TTC549 (cell line): ENCODE data around the gene FAM76B.

Source experiments
- FAIRE-seq: peaks from 2 replicates; lab custom pipeline; 2012; peaks lifted over from hg19 to GRCh38; lab: Jason Lieb, UNC

The FAM76B gene

DNA sequence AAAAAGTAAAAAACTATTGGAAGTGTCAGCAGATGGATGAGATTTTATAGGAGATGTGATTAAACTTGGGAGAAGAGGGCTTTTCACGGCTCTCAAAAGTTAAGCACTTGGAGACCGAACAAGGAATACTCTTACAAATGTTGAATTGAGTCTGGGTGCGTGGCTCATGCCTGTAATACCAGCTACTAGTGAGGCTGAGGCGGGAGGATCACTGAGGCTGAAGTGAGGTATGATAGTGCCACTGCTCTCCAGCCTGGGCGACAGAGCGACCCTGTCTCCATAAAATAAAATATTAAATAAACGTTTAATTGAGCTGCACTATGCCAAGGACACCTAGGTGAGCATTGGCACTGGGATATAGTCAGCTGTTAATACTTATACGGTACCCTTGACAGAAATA, 2.6 kb upstream of the FAM76B start:
- FAIRE-seq, result no peak

DNA sequence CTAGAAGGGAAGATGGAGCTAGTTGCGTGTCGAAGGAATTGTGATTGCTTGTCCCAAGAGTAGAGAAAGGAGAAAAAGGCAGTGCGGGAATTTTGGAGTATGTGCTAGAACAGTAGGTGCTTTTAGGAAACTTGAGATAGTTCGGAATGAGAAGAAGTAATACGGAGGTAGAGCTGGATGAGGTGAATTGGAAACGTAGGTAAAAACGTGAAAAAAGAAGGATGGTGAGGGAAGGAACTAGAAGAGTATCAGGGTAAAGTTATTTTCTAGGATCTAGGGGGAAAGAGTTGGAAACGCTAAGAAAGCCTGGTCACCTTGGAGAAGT, 2.1 kb upstream of the FAM76B start:
- FAIRE-seq, result no peak

DNA sequence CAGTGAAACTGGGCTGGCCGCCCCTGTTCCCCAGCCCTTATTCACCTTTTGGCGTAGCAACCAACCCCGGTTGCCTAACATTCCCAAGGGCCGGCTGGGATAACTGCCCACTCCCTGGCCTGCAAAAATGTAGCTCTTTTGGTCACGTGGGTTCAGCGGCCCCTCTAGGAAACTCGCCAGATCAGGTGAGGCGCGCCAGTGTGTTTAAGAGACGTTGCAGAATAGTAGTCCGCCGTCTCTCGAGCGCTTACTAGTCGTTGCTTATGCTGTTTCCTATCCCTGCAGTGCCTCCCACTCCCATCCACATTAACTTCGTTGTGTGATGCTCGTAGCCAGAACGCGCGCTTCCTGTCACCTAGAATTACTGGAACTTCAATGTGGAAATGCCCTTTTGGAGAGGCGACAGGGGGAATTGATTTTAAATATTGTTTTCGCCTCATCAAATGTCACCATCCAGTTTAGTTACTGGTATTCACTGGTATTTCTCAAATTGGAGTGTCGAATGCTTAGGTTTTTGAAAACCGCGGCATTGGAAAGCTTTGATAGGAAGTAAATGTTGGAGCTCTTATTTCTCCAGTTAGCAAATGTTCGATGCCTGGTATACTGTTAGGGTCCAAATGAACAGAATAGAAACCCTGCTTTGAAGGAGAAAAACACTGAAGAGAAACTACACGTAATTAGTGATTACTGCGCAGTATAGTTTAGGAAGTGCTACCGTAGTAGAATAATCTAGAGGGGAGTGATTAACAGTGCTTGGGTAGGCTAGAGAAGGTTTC, 1.5 kb upstream of the FAM76B start:
- no peak for FAIRE-seq

DNA sequence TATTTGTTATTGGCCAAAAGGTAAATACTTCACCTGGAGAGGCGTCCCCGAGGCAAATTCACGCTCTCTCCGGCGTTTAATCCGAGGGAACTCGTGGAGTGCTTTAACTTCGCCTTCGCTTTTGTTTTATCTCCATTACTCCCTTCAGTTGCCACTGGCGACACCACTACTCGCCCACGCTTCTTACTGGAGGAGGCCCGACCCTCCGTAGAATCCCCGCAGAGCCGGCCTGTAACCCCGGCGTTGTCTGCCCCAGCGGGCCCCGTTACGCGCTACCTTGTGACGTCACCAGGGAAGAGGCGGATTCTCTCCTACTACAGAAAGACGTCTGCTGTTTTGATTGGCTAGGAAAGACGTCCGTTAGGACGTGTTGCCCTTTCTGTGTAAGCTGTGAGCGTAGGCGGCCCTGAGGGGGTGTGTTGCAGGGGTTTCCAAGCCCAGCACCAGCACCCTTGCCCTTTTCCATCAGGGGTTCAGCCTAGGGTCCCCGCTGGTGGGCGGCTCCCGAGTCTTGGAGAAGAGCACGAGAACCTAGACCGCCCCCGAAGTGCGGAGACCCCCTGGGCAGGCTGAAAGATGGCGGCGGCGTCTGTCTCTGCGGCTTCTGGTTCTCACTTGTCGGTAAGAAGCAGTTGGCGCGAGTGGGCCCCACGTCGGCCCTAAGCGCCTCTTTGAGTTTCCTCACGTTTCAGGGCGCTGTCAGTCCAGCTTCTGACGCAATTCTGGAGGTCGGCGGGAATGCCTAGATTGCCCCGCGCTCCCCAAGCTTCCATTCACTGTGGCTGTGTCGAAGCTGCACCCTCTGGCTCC, 746 bp upstream of the FAM76B start, which contains the start of gene CEP57:
Gene CEP57, plus strand, starts transcription at position 376 of the 810 bp plus-strand sequence. Its CDS starts 201 bp downstream, at position 577.
- FAIRE-seq, result peak; percentile 31

DNA sequence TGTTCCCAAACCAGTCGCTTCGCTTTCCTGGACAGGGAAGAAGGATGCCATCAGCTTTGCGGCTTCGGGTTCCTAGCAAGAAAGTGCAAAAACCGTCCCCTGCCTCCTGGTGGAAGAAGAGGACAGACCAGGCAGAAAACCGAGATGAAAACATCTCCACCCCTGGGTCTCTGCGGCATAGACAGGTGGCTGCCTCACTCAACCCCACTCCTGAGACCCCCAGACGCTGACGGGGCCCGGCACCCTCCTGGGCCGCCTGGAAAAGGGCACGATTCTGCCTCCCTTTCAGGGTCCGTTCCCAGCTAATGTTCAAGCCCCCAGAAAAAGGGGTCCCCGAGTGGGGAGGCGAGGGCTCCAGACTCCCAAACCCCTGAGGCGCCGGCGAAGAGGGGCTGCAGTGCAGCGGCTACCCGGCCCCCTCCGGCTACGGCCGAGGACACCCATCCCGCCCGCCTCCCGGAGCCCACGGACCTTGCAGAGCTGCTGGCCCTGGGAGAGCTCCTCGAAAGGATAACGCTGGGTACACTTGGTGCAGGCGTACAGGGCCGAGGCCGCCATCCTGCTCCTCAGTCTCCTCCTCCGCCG, 569 bp downstream of the FAM76B start:
- FAIRE-seq, result no peak

DNA sequence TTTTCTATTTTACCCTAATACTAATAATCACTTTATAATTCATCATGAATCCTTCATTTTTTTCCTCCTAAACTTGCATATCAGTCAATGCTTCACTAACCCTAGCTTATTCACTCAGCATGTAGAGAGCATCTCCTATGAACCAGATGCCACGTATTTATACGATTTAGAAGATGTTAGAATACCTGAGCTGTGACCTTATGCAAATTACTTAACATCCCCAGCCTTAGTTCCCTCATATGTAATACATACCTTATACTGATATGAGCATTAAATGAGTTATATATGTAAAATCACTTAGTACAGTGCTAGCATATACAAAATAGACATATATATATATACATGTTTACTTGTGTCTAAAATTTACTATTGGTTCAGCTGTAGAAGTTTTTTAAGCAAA, 9.0 kb downstream of the FAM76B start:
- no peak for FAIRE-seq

DNA sequence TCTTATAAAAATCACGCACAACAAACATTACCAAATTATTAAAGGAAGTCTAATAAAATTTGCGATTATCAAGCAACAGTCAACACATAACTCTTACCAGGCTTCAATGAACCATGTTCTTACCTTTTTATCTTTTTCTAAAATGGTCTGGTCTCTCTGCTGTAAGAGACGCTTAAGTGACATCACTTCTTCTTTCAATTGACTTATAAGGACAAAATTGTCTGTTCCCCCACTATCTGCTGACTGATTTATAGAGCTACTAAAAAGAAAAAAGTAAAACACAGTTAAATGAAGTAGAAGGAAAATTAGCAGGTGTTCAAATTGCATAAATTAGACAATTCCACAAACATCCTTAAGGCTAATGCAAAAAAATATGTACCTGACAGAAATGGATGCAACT, 10.9 kb downstream of the FAM76B start:
- FAIRE-seq, result no peak

DNA sequence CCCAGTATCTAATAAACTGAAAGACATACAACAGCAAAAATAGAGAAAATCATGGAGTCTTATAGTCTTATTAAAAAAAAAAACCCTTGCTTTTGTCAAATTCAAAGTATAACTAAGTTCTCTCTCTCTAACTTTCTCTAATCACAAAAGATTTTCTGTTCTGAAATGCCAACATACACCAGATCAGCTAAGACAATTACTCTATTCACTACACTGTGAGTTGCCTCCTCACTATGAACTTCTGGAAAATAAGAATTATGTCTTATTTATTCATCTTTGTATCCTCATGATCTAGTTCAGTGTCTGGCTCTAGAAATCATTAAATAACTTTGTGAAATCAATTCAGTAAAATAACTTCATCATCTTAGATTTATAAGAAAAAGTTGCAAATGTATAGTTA, 12.7 kb downstream of the FAM76B start:
- FAIRE-seq, result no peak

DNA sequence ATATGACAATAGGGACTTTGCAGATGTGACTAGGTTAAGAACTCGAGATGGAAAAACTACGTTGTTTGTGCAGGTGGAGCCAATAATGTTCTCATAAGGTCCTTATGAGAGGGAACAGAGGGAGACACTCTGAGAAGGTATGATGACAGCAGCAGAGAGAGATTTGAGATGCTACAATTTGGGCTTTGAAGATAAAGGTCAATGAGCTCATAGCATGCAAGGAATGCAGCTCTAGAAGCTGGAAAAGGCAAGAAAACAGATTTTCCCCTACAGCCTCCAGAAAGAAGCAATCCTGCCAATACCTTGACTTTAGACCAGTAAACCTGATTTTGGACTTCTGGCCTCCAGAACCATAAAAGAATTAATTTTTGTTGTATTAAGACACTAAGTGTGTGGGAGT, 21.1 kb downstream of the FAM76B start:
- no peak for FAIRE-seq

DNA sequence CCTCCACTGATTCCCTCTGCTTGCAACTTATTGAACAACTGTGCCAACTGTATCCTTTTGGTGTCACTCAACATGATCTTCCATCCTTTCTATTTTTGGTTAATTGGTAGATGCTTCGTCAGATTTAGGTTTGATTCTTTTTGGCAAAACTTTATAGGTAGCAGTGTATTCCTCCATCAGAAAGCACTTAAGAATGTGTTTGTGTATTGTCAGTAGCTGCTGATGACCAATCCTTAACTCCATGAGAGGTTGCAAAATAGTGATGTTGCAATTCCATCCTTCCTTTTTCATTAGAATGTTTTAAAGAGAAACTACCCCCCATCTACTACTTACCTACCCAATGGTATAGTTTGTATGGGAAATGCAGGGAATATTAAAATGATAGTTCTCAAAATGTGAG, 22.1 kb downstream of the FAM76B start:
- no peak for FAIRE-seq

DNA sequence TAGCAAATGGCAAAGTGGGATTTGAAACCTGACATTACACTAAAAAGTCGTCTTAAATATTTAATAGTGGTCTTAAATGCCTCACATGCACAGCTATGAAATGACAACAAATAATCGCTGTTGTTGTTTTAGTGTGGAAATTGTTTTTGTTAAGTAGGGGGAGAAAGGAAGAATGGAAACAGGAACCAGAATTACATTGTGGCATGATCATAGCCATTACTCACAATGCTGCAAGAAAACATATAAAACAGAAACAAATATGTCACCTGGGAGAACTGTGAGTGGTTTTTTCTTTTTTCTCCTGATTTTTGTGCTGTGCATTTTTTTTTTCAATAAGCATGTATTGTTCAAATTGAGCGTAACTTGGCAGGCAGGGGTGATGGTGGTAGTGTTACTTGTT, 22.9 kb downstream of the FAM76B start:
- no peak for FAIRE-seq

DNA sequence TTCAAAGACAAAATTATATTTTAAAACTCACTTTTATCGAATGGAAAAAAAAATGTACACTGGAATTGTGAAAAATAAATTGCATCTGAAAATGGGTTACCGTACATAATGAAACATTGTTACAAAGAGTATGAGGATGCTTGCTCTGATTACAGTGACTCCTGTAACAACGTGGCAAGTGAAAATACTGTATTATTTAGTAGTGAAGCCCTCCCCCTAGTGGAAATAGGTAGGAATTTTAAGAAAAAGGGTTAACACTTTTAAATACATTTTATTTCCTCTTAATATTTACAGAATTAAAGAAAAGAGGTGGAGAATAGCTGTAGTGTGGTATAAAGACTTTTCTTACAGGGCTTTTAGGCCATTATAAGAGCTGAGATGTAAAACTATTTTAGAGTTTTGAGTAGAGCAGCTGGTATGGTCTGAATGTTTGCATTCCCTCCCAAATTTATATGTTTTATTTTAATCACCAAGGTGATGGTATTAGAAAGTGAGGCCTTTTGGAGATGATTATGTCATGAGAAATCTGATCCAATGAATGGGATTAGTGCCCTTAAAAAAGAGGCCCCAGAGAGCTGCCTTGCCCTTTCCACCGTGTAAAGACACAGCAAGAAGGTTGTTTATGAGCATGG, 25.2 kb downstream of the FAM76B start:
- peak; percentile 85 for FAIRE-seq

DNA sequence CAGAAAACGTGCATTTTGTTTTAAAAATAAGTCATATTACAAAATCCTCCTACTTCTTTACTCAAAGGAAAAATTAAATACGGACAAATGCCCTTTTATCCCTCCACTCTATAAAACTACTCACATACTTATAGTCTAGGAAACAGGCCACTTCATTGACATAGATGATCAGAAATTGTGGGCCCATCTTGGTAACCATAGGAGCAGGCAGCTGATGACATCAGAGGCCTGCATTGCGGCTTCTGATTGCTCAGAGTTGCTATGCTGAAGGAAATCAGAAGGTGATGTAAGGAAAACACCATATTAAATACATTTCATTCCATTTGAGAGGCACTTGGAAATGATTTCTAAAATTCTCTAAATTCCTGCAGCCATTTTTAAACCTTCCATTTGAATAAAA, 27.0 kb downstream of the FAM76B start:
- no peak for FAIRE-seq

DNA sequence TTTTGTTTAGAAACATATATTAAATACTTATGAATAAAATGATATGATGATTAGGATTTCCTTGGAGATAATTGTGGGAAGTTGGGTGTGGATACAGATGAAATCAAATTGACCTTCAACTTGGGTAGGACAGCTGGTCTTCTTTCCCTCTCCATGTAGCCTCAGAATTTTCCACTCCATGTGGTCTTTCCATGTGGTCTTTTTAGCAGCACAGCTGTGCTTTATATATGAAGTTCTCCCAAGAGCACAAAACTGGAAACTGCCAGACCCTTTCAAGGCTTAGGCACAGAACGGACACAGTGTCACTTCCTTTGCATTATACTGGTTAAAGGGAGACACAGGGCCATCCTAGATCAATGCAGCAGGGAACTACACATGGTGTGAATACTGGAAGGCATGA, 28.6 kb downstream of the FAM76B start:
- no peak for FAIRE-seq

DNA sequence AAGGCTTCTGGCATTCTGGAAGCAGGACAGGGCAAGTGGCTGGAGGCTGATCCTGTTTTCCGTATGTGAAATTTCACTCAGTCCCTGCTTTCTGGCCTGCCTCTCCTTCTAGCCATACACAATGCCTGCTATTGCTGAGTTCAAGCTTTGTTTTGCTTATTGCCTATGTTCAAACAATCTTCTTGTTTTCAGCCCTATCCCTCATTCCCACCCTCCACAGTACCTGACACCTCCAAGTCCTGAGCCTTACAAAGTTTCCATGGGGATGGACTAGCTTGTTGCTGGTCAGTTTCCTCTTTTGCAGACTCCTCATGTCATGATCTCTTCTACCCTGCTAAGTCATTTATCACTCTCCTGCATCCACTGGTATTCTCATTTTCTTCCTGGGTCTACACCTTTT, 38.1 kb downstream of the FAM76B start:
- no peak for FAIRE-seq

DNA sequence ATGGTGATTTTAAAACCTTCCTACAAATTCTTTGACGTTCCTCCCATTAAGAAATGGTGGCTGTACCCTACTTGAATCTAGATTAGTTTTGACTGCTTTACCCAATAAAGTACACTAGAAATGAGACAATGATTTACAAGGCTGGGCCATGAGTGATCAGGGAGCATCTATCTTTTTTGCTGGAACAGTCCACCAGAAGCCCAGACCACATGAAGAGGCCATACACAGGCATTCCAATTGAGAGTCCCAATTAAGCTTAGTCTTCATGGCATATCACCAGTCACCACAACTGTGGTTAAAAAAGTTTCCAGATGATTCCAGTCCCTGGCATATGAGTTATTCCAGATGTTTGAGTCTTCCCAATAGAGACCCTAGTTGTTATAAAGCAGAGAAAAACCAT, 39.5 kb downstream of the FAM76B start:
- FAIRE-seq, result no peak

DNA sequence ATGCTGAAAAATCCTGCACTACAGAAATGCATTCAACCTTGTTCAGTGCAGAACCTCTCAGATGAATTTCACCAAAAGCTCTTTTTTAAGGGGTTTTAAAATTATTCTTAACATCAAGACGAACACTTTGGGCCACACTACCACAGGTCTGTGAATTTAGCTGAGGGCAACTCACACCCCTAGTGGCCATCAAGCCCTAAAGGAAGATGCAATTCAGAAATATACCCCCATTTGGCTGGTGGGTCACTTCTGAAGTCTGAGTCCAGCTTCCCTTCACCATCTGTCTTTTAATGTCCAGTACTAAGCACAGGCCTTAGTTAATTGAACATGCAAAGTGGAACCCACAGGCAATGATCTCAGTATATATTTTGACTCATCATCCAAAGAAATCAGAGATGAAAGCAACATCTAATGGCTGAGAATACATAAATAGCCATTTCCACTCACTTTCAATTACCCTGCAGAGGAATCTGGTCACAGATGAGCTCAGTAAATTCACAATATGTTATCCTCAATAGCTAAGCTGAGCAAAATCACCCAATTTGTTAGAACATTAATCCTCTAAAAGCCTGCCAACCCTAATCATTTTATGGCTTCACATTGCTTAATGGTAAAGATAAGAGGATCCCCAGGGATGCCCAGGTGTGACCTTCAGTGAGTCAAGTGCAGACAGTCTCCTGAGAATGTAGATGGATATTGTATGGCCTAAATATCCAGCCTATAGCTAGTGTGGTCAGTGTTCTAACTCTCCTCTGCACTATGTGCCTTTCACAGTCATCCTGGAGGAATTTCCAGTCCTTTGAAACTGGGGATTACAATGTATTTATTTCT, 50.3 kb downstream of the FAM76B start:
- FAIRE-seq, result no peak

DNA sequence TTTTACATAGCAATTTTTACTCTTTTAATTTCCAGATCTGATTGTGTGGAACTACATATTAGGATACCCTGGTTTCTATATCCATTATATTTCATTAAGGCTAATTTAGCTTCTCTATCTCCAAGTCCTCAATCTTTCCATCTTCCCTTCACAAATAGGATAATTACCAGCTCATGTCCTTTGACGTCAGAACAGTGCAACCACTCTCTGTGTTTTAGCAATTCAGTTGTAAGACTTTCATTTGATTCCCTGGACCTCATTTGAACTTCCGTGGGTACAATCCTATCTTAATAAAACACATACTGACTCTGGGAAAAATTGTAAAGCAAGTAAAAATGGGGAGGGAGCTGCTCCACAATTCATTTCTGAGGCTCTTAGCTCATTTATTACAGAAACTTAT, 52.8 kb downstream of the FAM76B start:
- no peak for FAIRE-seq

DNA sequence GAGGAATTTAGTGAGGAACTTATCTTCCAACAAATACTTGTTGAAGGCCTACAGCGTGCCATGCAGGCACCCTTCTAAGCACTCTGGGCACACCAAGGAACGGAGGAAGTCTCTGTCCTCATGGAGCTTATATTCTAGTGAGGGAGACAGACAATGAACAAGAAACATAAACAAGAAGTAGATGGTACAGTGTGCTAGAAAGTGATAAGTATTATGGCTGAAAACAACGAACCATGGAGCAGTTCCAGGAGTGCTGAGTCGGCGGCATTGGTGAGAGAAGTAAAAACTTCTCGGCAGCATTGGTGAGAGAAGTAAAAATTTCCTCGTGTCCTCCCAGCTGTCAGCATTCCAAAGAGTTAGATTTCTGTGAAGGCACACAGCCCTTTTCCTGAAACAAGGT, 53.2 kb downstream of the FAM76B start:
- no peak for FAIRE-seq

DNA sequence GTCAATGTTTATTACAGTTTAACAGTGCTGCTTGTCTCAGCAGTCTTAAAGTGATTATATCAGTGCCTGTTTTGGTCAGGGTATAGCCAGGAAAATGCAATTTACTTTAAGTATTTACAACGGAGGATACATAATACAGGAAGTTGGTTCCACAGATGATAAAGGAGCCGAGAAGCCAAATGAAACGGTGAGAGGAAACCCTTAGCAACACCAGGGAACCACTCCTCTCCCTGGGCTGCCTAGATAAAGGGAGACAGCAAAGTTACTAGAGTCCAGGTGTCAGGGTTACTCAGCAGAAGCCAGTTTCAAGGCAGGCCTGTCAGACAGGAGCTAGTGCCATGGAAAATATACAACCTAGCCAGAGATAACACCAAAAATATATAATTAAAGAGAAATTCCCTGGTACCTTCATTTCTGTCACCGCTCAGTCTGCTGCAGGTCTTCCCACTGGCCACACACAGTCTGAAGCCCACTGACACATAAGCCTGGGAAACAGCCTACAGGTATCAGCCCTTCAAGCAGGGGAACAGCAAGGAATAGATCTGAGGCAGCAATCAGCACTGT, 55.5 kb downstream of the FAM76B start:
- no peak for FAIRE-seq

DNA sequence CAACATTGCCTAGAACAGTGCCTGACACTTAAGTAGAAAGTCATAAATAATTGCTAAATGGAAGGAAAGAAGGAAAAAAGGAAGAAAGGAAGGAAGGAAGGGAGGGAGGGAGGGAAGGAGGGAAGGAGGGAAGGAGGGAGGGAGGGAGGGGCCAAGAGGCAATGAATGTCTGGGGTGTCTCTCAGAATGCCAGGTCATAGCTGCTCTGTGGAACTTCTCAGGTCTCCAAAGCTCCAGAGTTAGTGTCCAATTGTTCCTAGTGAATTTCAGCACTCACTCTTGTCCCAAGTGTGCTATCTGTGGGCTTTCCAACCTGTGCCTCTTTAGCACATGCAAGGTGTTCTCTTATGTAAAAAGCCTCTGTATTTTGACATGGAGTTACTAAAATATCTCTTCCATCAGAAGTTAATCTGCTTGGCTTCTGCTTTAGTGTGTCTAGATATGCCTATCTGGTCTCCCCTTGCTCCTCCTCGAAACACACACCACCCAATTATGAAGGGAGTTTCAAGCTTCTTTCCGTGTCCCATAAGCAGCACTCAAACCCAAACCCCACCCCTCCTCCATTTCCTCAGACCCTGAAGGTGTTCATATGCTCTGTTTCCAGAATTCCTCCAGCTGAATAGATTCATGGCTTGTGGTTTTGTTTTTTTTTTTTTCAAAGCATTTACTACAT, 56.5 kb downstream of the FAM76B start:
- no peak for FAIRE-seq
